PFSK-1 (cell line): ENCODE results near the gene DNAJA2.

Experiments used
- FOXP2 ChIP-seq: optimal IDR thresholded peaks from 2 replicates; pipeline ENCODE3; 2011; ENCODE audit warnings: borderline replicate concordance, control low read depth, inconsistent platforms; ENCODE audit not compliant: insufficient read depth; ENCODE audit errors: extremely low read length, extremely low read depth
- POLR2AphosphoS5 ChIP-seq: IDR thresholded peaks from 2 replicates; pipeline ENCODE4 v1.6.1; 2012; ENCODE audit warnings: low read depth, mild to moderate bottlenecking, control low read depth, low read length, moderate library complexity
- SIN3A ChIP-seq: IDR thresholded peaks from 2 replicates; pipeline ENCODE4 v1.6.1; 2012; ENCODE audit warnings: mild to moderate bottlenecking, low read length, moderate library complexity, borderline replicate concordance; ENCODE audit not compliant: insufficient read depth
- TAF1 ChIP-seq: IDR thresholded peaks from 2 replicates; pipeline ENCODE4 v1.6.1; 2012; ENCODE audit warnings: low read length, control low read depth, borderline replicate concordance; ENCODE audit not compliant: insufficient read depth
- TF ChIP-seq, protein P1 (sequence below), 2 experiments: IDR thresholded peaks; 2 replicates each; pipeline versions ENCODE4 v1.6.1 to v1.8.0; 2011 to 2012; ENCODE audit warnings: low read depth in 2 of 2, low read length in 2 of 2, control low read depth in 1 of 2, inconsistent platforms in 1 of 2, mild to moderate bottlenecking in 1 of 2, moderate library complexity in 1 of 2; ENCODE audit not compliant: insufficient read depth in 1 of 2

The DNAJA2 gene

DNA sequence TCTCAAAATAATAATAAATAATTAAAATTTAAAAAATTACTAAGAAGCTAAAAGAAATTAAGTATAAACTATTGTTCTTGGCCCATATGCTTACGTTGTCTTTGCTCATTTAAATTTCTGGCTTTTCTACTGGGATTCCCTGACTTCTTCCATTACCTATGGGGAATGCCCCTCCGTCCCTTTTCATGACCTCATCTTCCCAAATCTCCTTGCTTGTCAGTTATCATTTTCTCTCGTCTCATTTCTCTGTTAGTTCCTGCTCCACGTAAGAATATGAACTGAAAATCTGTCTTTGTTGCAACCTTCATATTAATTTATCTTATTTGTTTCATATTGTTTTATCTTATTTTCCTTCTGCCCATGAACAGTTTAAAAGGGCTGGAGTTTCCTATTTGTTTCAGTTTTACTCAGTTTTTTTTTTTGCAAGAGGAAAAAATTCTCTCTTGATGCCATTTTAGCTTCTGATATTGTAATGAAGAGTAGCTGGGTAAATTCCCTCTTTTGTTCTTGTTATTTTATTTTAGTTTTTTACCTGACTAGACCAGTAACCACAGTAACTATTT, 2.5 kb upstream of the DNAJA2 start:
- no peak for TF ChIP-seq FOXP2
- TF ChIP-seq, protein P1, sequence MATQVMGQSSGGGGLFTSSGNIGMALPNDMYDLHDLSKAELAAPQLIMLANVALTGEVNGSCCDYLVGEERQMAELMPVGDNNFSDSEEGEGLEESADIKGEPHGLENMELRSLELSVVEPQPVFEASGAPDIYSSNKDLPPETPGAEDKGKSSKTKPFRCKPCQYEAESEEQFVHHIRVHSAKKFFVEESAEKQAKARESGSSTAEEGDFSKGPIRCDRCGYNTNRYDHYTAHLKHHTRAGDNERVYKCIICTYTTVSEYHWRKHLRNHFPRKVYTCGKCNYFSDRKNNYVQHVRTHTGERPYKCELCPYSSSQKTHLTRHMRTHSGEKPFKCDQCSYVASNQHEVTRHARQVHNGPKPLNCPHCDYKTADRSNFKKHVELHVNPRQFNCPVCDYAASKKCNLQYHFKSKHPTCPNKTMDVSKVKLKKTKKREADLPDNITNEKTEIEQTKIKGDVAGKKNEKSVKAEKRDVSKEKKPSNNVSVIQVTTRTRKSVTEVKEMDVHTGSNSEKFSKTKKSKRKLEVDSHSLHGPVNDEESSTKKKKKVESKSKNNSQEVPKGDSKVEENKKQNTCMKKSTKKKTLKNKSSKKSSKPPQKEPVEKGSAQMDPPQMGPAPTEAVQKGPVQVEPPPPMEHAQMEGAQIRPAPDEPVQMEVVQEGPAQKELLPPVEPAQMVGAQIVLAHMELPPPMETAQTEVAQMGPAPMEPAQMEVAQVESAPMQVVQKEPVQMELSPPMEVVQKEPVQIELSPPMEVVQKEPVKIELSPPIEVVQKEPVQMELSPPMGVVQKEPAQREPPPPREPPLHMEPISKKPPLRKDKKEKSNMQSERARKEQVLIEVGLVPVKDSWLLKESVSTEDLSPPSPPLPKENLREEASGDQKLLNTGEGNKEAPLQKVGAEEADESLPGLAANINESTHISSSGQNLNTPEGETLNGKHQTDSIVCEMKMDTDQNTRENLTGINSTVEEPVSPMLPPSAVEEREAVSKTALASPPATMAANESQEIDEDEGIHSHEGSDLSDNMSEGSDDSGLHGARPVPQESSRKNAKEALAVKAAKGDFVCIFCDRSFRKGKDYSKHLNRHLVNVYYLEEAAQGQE (IDR thresholded peaks at IDR 0.05; ENCODE audit: insufficient read depth in 1 of 2, low read depth in 2 of 2, low read length in 2 of 2), result no peak
- TF ChIP-seq POLR2AphosphoS5, result no peak
- no peak for TF ChIP-seq SIN3A
- TF ChIP-seq TAF1, result no peak

DNA sequence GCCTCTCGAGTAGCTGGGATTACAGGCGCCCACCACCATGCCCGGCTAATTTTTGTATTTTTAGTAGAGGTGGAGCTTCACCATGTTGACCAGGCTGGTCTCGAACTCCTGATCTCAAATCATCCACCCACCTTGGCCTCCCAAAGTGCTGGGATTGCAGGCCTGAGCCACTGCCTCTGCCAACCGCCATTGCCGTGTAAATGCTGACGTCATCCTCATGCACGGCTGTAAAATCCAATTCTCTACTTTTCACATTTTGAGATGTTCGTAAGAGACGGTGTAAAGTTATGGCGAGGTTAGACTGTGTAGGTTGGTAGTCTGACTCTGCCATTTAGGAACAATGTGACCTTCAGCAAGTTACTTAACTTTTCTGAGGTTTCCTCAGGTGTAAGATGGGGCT, 1.7 kb upstream of the DNAJA2 start:
- TF ChIP-seq TAF1 (no peak), SIN3A (no peak), POLR2AphosphoS5 (no peak), FOXP2 (no peak)
- TF ChIP-seq, protein P1 (IDR thresholded peaks at IDR 0.05; ENCODE audit: insufficient read depth in 1 of 2, low read depth in 2 of 2, low read length in 2 of 2), result no peak

DNA sequence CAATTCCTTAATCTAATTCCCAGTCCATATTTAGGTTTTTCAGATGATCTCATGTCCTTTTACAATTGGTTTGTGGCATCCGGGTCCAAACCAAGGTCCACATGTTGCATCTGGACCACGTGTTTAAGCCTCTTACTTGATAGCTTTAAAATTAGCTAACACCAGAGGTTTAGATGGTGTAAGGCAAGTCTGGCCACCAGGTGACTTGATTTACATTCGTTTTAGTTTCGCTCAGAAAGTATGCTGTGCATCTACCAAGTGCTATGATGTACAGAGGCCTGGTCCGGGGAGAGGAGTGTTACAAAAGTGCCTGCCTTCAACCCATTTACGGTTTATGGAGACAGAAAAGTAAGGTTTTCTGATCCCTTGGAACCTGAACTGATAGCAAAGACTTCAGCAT, 878 bp upstream of the DNAJA2 start:
- TF ChIP-seq, protein P1 (IDR thresholded peaks at IDR 0.05; ENCODE audit: insufficient read depth in 1 of 2, low read depth in 2 of 2, low read length in 2 of 2), result no peak
- TF ChIP-seq FOXP2 (no peak), SIN3A (no peak), POLR2AphosphoS5 (no peak), TAF1 (no peak)

DNA sequence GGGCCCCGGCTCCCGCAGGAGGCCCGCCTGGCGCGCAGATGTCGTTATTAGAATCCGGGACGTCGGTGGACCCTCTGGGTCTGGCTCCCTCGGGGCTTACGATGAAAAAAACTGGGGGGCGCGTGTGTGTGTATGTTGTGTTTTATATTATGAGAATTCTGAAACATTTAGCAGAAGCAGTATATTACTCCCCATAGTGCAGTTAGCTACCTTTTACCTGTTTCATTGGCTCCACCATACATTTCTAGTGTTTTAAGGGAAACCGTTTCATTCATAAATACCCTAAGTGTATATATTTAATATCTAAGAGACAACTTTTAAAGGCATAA, 486 bp upstream of the DNAJA2 start:
- TF ChIP-seq POLR2AphosphoS5 (no peak; the same call in 1 of the 2 replicates), SIN3A (no peak), TAF1 (no peak), FOXP2 (no peak)
- TF ChIP-seq, protein P1 (IDR thresholded peaks at IDR 0.05; ENCODE audit: insufficient read depth in 1 of 2, low read depth in 2 of 2, low read length in 2 of 2), result no peak

DNA sequence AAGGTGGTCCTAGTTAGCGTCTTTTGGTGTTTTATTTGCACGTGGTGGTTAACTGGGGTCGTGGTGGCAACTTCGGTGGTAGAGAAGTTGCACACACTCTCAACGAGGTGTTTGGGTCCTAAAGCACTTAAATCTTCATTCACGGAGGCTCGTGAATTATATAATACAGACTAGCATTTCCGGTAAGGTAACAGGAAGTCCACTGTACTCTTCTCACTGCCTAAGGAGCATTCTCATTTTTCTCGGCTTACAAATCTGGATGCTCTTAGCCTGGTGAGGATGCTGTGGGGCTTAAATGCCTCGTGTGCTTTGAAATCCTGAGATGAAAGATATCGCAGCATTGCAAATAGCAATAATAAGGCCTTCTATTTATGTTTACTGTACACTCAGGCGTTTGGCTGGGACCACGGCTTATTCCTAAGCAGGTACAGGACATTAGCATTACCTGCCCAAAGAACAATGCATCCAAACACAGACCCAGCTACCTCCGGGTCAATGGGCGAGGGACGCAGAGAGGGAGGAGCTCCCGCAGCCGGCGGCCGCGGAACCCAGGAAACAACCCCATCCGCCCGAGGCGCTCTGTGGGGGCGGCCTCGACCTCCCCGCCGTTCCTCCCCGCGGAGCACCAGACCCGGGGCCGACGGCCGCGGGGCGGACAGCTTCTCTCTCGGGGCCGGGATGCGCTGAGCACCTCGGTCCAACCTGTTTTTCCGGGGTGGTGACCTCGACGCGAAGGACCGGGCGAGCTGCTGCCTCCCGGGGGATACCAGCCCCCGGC, 856 bp downstream of the DNAJA2 start:
- TF ChIP-seq SIN3A (no peak), TAF1 (no peak), POLR2AphosphoS5 (no peak)
